Eye (tissue), 1 donor: ENCODE results near the gene LHX4.

Experiments
- DNase-seq: peaks from one replicate; pipeline ENCODE4 v3.0.0-alpha.2; 2015

Gene LHX4

DNA sequence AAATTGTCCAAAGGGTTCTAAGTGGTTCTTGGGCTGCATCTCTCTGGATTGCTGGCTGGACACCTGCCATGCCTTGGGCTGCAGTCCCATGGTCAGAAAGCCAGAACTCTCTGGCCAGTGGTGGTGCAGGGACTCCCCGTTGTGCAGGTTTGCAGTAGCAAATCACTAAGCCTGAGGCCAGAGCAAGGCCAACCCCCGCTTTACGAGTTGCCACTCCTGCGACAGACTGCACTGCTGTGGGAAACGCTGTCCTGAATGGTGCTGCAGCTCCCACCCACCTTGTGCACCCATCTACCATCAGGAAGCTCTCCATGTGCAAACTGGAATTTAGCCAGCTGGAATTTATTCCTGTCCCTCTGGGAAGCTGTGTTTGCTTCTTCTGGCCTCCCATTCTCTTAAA lies 45.7 kb downstream of the LHX4 start:
- DNase-seq = no peak

DNA sequence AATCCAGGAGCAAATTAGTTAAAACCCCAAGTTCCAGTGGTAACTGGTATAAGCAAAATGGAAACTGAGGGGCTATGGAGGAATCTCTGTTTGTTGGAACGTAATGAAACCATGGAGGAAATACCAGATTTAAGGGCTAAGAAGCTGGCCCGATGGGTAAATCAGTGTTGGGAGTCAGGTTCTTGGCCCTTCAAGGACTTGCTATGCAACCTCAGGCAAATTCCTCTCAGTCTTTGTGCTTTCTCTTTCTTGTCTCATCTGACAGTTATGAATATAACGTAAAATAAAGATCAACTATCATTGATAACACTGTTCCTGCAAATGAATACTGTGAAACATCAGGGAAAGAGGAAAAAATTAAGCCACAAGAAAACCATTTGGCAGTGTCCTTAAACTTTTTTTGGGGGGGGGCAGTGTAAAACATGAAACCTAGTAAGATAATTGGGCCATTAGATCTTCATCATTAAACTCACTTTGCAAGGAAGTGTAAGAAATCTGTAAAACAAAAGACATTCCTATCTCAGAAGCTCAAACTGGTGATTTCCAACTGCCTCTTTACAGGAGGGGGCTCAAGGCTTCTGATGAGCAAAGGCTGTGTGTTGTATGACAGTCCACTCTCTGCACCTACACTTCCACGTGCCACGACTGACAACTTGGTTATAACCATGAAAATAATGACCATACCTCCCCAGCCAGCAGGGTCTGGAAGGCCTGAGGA lies 47.6 kb downstream of the LHX4 start:
- DNase-seq = no peak

DNA sequence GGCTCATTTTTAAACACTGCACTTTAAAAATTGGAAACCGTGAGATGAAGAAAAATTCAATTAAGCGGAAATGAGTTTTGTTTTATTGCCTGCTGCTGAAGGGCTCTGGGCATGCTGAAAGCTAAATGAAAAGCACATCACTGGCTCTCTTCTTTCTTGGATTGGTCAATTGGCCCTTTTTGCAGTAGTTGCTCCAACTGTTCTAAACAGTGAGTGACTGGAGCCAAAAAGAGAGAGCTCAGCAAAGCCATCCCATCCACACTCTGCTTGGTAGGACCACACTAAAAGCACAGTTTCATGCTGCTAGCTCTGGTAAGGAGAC lies 48.1 kb downstream of the LHX4 start:
- no peak for DNase-seq

DNA sequence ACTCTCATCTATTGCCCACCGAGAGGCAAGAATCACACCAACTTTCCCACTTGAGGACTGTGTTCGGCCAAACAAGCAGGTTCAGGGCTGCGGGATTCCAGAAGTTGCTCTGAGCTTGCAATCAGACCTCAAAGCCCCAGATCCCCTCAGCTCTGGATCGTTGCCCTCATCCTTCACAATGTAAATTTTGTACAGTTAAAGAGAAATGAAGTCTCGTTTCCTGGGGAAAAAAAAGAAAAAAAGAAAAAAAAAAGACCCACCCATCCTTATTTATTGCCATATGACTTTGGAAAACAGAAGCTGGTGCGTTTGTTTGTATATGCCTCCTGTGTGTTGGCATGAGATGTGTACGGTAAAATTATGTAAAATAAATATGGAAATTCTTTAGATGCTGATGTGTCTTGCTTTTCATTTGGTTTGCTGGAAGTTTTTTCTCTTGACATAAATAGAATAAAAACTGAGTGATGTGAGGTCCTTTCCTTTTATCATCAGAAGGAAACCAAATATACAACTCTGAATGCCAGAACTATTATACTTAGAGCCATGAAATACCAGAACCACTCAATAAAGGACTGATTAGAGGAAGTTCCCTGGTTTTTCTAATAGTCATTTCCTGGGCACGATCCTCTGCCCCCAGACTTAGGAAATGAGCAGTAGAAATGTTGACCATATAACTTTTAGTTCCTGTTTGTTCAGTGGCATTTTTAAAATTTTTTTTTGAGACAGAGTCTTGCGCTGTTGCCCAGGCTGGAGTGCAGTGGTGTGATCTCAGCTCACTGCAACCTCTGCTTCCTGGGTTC lies 48.7 kb downstream of the LHX4 start:
- no peak for DNase-seq

DNA sequence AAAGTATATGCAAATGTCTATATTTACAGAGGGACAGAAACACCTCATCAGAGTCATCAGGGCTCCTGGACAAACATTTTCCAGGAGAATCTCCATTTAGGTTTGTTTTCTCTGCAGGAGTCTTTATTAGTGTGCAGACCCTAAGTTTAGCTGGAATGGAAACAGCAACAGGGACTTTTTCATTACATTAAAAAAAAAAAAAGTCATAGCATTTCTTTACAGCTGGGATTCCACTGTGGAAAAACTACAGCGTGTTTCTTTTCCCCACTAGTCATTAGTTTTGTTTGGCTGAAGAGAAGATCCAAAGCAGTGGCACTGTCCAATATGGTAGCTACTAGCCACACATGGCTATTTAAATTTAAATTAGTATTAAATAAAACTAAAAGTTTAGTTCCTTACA lies 49.6 kb downstream of the LHX4 start:
- no peak for DNase-seq

DNA sequence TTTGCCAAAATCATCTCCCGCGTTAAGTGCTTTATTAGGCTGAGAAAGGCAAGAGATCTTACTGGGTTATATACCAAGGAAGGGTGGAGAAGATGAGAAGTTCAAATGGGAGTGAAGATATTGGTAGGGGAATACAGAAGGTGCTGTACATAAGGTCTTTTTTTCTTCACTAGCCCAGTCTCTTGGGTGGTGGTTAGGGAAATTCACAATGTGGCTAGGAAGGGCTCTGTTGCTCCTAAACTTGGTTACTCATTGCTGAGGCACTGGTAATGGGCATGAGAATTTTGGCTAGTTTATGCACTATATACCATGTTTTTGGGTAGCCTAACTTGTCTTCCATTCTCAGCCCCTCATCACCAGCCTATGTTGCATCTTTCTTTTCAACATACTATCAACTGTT lies 50.6 kb downstream of the LHX4 start:
- no peak for DNase-seq

DNA sequence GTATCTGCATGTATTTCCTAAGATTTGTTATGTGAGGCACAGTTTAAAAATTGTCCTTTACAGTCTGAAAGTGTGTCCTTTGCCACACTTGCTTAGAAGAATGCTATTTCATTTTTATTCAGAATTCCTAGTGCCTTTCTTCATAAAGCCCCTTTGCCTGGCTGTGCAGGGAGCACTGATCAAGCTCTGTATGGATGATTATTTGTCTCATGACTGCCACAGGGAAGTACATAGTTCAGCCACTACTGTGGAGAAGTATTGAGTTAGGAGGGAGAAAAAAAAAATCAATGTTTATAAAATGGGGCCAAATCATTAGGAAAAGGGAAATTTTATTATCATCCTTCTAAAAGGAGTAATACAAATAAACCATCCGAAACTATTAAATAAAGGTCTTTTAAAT lies 51.4 kb downstream of the LHX4 start:
- DNase-seq = no peak

DNA sequence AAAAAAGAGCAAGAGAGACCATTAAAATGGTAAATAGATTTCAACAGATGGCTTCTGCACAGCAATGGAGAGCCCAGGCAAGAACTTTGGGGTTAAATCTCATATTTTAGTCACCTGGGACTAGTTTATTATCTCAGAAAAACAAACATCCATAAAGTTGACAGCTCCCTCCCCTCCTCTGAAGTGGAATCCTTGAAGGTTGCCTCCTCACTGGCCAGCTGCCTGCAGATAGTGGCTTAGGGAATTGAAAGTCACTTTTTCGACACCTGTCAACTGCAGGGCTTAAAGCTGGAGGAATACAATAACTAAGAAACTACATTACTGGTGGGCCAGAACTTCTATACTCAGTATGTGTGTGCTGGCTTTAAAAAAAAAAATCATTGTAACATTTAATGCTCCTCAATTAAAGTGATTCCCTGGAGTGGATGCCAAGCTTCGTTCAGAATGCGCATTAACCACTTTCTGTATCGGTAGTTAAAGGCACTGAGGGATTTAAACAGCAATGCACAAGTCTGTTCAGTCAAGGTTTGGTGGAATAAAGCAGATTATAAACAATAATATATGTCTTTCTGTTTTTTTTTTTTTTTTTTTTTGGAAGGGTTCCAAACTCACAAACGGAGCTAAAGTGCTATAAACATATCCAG lies 52.5 kb downstream of the LHX4 start:
- no peak for DNase-seq

DNA sequence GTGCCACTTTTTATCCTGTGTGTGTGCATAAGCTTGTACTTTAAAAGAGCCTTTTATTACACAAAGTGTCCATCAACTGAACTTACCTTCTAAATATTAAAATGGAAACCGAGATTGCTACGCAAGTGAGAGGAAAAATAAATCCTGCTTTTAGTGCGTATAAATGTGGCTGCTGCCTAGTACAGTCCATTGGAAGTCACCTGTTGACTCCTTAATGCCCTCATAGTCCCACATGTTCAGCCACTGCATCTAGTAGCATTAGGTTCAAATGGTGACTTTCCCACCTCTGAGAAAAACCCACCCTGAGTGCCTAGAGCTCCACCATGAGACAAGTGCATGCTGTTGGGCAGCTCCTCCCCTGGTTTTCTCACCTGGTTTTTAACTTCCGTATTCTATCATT lies 53.0 kb downstream of the LHX4 start:
- DNase-seq = no peak

DNA sequence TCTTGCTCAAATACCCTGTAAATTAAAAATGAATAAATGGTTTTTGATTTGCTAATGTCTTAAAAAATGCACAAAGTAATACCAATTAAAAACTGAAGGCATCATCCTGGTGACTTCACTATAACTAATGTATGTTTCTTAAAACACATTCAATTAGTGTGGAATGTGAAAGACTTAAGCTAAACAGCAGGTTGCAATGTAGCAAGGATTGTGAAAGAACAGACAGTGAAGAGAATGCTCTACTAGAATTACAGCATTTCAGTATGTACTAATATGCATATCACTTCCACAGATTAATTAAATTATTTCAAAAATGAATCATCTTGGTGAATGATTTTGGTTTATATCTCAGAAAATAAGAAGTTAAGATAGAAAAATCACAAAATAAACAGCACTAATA lies 56.4 kb downstream of the LHX4 start:
- DNase-seq = no peak

DNA sequence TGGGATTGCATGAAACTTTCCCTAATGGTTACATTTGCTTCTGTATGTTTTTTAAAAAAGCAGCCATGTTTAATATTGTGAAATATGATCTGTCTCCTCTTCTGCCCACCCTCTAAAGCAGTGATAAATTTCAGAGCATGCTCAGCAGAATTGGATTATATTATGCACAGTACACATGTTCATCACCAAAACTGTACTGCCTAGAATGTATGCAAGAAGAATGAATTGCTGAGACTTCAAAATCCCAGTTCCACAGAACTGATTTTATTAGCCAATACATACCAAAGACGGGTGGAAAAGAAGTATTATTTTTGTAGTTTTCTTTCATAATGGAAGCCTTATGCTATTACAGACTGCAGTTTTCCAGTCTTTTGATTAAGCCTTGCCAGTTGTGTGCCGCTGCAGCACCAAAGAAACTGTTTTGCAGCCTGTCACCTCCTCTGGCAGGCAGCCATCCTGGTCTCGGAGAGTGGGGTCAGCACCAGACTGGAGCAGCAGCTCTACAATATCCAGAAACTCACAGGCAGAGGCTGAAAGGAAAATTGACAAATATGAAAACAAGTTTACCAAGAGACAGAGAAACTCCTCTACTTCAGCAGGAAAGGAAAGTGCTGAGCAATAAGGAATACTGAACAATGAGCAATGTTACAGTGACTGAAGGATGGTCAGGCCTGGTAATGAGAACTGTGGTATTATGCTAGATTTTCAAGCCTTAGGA lies 58.1 kb downstream of the LHX4 start:
- DNase-seq = no peak

DNA sequence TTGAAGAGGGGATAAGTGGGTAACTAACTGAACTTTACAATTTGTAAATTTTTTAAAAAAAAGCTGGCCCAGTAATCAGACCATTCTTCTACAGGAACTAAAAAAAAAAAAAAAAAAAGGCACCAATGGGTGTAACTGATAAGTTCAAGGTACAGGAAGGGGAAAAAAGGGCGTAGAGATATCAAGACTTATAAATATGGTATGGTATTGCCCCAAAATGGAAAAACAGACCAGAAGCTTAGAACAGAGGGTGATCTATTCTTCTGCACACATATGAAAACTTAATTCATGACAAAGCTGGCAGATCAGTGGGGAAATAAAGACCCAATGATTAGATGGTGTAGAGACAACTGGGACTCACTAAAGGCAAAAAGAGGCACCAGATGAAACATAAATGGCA lies 58.9 kb downstream of the LHX4 start:
- no peak for DNase-seq

DNA sequence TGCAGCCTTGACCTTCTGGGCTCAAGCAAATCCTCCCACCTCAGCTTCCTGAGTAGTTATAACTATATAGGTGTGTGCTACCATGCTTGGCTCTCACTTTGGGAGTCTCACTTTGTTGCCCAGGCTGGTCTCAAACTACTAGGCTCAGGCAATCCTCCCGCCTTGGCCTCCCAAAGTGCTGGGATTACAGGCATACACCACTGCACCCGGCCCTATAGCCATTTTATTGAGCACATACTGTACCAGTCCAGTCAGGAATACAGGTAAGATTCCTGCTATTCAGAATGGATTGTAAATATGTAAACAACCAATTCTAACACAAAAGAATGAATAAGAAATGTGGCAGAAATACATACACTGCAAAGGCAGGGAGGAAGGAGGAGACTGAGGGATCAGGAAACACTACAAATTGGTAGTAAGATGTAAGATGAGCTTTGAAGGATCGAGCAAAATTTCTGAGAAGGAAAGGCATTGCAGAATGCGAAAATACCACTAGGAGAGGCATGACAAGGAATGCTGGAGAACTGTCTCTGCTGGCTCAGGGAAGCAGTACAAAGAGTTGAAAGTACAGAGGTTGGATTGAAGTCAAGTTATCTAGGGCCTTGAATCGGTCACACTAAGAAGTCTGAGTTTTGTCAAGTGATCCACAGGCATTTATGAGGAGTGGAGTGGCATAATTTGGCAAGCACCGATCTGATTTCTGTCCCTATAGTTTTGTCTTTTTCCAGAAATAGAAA lies 60.4 kb downstream of the LHX4 start:
- DNase-seq = no peak

DNA sequence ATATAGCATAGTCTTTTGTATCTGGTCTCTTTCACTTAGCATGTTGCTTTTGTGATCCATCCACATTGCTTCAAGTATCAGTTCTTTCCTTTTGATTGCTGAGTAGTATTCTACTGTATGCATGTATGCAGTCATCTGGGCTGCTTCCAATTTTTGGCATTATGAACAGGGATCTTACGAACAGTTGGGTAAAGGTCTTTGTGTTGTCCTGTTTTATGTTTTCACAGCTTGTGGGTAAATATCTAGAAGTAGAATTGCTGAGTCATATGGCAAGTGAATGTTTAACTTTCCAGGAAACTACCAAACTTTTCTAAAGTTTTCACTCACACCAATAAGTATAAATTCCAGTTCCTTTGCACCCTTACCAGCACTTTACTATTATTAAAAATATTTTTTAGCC lies 60.9 kb downstream of the LHX4 start:
- no peak for DNase-seq

DNA sequence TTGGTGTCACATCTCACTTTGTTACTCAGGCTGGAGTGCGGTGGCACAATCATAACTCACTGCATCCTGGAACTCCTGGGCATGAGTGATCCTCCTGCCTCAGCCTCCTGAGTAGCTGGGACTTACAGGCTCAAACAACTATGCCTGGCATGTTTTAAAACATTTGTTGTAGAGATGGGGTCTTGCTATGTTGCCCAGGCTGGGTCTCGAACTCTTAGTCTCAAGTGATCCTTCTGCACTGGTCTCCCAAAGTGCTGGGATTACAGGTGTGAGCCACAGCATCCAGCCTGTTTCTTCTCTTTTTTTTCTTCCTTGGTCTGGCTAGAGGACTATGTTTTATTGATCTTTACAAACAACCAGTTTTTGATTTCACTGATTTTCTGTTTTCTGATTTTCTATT lies 64.6 kb downstream of the LHX4 start:
- DNase-seq = no peak

DNA sequence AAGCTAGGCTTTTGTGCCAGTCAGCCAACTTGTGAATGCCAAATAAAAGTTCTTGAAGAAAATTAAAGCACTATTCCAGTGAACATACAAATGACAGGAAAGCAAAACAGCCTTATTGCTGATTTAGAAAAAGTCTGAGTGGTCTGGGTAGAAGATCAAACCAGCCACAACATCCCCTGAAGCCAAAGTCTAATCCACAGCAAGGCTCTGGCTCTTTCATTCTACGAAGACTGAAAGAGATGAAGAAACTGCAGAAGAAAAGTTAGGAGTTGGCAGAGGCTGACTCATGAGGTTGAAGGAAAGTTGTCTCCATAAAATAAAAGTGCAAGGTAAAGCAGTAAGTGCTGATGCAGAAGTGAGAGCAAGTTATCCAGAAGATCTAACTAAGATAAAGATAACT lies 65.9 kb downstream of the LHX4 start:
- DNase-seq = no peak

DNA sequence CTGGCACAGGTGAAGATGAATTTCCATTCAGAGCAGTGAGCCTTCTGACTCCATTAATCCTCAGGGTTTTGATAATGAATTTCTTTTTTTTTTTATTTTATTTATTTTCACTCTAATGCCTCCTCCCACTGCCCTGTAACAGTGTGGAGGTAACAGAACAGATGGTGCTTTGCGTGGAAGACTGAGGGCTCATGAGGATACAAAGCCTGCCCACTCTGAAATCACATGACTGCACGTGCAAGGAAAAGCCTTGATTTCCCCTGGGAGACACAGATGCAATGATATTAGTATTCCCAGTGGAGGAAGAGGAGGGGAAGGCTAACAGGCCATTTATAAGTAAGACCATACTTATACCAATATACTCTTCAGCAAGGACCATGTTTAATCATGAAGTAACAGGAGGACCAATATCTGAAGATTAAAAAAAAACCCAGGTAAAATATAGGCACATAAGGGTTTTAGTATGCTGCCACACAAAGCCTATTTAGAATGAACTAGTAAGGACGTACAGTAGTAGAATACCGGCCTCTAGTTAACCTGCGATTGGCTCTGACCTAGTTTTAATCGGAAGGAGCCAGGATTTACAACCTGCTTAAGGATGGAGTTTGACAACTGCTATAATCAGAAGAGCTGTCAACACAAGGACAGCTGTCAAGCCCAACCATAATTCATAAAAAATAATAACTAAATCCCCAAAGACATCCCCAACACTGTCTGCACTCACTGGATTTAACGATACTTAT lies 69.6 kb downstream of the LHX4 start:
- DNase-seq = peak; percentile 31

DNA sequence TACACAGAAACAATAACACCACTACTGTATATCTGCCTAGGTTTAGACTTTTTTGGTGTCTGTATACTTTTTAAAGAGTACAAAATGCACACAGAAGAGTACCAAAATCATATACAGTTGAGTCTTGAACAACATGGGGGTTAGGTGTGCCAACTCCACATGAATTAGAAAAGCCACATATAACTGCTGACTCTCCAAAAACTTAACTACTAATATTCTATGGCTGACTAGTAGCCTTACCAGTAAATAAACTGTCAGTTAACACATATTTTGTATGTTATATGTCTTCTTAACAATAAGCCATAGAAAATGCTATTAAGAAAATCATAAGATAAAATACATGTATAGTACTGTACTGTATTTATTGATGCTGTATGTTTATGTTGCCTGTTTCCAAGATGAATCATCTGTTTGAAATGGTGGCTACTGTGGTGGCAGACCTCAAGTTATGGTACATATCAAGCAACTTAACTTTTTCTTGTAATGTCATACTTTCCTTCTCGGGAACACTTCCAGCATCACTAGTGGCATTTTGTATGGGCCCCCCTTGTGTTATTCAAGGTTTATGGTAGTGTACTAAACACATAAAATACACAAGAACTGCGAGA lies 71.2 kb downstream of the LHX4 start:
- DNase-seq = no peak

DNA sequence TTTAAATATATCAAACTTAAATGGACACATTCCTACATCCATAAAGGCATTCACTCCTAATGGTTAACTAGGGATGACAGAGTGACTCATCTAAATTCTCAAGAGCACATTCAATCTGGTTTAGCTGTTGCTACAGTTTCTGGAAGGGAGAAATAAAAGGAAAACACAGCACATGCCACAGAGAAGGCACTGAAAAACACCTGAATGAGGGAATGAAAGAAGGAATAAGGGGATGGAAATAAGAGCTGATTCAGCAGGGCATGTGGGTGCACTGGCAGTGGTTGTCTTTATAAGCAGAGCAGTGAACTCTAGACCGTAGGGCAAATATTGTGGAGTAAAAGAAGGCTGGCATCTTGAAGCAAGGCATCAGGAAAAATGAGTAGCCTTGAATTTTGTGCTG lies 79.3 kb downstream of the LHX4 start:
- DNase-seq = no peak

DNA sequence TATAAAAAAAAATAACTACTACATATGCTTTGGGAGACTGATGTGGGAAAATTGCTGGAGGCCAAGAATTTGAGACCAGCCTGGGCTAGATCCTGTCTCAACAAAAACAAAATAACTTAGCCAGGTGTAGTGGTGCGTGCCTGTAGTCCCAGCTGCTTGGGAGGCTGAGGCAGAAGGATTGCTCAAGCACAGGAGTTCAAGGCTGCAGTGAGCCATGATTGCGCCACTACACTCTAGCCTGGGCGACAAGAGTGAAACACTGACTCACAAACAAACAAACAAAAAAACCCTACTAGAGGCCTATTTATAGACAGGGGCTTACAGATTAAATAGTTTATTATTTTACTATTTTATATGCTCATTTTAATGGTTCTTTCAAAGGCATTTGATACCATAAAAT lies 80.0 kb downstream of the LHX4 start:
- DNase-seq = no peak

DNA sequence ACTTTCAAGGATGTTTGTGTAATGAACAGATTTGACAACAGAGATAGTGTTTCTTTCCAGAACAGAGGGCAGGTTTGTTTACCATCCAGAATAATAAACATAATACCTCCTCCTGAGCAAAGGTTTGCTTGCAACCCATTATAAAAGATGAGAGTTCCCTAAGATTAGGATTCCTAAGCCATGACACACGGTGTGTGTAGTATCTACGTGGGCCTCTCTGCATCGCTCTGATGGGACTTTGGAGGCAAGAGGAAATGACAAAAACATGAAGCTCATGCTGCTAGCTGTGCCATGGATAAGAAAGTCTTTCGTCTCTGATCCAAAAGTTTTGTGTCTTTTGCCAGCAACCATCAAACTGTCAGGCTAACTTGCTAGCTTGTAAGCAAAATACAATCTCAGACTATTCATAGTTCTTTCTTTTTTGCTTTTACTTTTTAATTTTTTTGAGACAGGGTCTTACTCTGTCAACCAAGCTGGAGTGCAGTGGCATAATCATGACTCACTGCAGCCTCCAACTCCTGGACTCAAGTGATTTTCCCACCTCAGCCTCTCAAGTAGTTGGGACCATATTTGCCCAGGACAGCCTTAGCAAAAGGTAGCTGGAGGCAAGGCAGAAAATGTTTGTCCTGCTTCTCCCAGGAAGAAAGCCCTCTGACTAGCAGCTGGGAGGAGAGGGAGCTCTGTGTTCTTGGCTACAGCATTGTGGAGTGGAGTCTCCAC lies 81.1 kb downstream of the LHX4 start:
- no peak for DNase-seq
